ENCODE results near the gene KRT10. TPM values are rescaled to one million over a fixed set of nuclear protein-coding genes. Genes with fewer than 3 reads are reported as not detected.

The KRT10 gene
- polyA plus RNA-seq, 1 of the 3 experiments (the other 2 are of a cell fraction): 31.6 TPM

DNA sequence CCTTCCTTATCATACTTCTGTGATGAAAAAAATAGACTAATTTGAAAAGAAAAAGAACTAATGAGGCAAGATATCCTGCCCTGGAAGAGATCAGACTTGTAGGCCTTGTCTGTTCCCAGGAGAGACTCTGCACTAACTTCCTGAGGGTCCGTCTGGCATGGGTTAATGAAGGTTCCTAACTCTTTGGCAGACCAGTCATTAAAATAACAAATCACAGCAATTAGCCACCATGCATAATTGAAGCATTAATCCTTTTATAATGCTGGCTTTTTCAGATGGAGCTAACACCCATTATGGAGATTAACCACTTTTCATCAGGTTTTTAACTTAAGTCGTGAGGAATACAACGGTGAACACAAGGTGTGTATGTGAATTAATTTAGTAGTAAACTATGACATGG lies 10.4 kb upstream of the KRT10 start:
- Histone ChIP-seq H3K79me2 (ENCODE audit: insufficient read depth) (no peaks in the 10 kb centered on the region), H3K4me3 (ENCODE audit: low read depth in 2 of 2, low read length in 1 of 2) (no peak overlapping the region), H3K27me3 (ENCODE audit: insufficient read depth) (no peaks in the 10 kb centered on the region), H3K4me1 (ENCODE audit: control insufficient read depth in 1 of 2, insufficient read depth in 2 of 2, low read depth in 1 of 2, low read length in 1 of 2) (no peaks in the 10 kb centered on the region), H3K9me2 (no peaks in the 10 kb centered on the region), H3K9me3 (no peaks in the 10 kb centered on the region), H3K36me3 (replicated peaks in 1 of 2; ENCODE audit: control insufficient read depth in 1 of 2, insufficient read depth in 2 of 2, low read length in 1 of 2) (peaks cover 0 to 5% of the 10 kb centered on the region in 2 experiments), H3K4me2 (no peak overlapping the region), H3F3A (replicated peaks; ENCODE audit: insufficient read depth) (no peaks in the 10 kb centered on the region), H2AFZ (ENCODE audit: low read depth) (no peak overlapping the region), H4K20me1 (ENCODE audit: insufficient read depth) (no peaks in the 10 kb centered on the region), H3K27ac (ENCODE audit: low read depth in 2 of 2, low read length in 1 of 2) (no peak overlapping the region), H3K9ac (no peak overlapping the region)
- CTCF ChIA-PET: interaction anchor here (1.0 to 1.4 kb wide), 4 partner anchors 716 to 833 kb away, joined by 3 to 4 read pairs (median 3); no protein-coding TSS in a partner anchor
- WGBS (ENCODE audit: low lambda C conversion rate): 97% methylated on average over 3 of the region's 3 CpGs
- TF ChIP-seq MEF2A (IDR thresholded peaks at IDR 0.05; ENCODE audit: borderline replicate concordance, low read depth) (no peak), RCOR1 (IDR thresholded peaks at IDR 0.05; ENCODE audit: low read length) (no peak), POLR2AphosphoS5 (IDR thresholded peaks at IDR 0.05; ENCODE audit: low read depth, low read length) (no peak), CHD2 (IDR thresholded peaks at IDR 0.05; ENCODE audit: low read length, partially characterized antibody) (no peak), FOXJ3 (CRISPR knock-in tag; IDR thresholded peaks at IDR 0.05) (no peak), USF1 (IDR thresholded peaks at IDR 0.05; ENCODE audit: borderline replicate concordance, low read depth) (no peak), FOXM1 (IDR thresholded peaks at IDR 0.05; ENCODE audit: low read depth) (no peak), SIN3A (IDR thresholded peaks at IDR 0.05; ENCODE audit: borderline replicate concordance, low read depth, low read length) (no peak), JUND (IDR thresholded peaks at IDR 0.05) (no peak), GABPA (IDR thresholded peaks at IDR 0.05; ENCODE audit: low read depth) (no peak), YY1 (IDR thresholded peaks at IDR 0.05; ENCODE audit: low read depth) (no peak), IRF3 (IDR thresholded peaks at IDR 0.05; ENCODE audit: low read depth, low read length) (no peak), NRF1 (IDR thresholded peaks at IDR 0.05; ENCODE audit: low read depth, low read length) (no peak), RXRA (IDR thresholded peaks at IDR 0.05; ENCODE audit: borderline replicate concordance, low read depth) (no peak)
- TF ChIP-seq, protein P1, sequence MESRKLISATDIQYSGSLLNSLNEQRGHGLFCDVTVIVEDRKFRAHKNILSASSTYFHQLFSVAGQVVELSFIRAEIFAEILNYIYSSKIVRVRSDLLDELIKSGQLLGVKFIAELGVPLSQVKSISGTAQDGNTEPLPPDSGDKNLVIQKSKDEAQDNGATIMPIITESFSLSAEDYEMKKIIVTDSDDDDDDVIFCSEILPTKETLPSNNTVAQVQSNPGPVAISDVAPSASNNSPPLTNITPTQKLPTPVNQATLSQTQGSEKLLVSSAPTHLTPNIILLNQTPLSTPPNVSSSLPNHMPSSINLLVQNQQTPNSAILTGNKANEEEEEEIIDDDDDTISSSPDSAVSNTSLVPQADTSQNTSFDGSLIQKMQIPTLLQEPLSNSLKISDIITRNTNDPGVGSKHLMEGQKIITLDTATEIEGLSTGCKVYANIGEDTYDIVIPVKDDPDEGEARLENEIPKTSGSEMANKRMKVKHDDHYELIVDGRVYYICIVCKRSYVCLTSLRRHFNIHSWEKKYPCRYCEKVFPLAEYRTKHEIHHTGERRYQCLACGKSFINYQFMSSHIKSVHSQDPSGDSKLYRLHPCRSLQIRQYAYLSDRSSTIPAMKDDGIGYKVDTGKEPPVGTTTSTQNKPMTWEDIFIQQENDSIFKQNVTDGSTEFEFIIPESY (IDR thresholded peaks at IDR 0.05; ENCODE audit: borderline replicate concordance, low read depth): no peak
- TF ChIP-seq, protein P2, sequence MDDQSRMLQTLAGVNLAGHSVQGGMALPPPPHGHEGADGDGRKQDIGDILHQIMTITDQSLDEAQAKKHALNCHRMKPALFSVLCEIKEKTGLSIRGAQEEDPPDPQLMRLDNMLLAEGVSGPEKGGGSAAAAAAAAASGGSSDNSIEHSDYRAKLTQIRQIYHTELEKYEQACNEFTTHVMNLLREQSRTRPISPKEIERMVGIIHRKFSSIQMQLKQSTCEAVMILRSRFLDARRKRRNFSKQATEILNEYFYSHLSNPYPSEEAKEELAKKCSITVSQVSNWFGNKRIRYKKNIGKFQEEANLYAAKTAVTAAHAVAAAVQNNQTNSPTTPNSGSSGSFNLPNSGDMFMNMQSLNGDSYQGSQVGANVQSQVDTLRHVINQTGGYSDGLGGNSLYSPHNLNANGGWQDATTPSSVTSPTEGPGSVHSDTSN (IDR thresholded peaks at IDR 0.05): no peak
- TF ChIP-seq, protein P3, sequence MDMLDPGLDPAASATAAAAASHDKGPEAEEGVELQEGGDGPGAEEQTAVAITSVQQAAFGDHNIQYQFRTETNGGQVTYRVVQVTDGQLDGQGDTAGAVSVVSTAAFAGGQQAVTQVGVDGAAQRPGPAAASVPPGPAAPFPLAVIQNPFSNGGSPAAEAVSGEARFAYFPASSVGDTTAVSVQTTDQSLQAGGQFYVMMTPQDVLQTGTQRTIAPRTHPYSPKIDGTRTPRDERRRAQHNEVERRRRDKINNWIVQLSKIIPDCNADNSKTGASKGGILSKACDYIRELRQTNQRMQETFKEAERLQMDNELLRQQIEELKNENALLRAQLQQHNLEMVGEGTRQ (IDR thresholded peaks at IDR 0.05; ENCODE audit: borderline replicate concordance, low read depth, low read length): no peak
- TF ChIP-seq, protein P4, sequence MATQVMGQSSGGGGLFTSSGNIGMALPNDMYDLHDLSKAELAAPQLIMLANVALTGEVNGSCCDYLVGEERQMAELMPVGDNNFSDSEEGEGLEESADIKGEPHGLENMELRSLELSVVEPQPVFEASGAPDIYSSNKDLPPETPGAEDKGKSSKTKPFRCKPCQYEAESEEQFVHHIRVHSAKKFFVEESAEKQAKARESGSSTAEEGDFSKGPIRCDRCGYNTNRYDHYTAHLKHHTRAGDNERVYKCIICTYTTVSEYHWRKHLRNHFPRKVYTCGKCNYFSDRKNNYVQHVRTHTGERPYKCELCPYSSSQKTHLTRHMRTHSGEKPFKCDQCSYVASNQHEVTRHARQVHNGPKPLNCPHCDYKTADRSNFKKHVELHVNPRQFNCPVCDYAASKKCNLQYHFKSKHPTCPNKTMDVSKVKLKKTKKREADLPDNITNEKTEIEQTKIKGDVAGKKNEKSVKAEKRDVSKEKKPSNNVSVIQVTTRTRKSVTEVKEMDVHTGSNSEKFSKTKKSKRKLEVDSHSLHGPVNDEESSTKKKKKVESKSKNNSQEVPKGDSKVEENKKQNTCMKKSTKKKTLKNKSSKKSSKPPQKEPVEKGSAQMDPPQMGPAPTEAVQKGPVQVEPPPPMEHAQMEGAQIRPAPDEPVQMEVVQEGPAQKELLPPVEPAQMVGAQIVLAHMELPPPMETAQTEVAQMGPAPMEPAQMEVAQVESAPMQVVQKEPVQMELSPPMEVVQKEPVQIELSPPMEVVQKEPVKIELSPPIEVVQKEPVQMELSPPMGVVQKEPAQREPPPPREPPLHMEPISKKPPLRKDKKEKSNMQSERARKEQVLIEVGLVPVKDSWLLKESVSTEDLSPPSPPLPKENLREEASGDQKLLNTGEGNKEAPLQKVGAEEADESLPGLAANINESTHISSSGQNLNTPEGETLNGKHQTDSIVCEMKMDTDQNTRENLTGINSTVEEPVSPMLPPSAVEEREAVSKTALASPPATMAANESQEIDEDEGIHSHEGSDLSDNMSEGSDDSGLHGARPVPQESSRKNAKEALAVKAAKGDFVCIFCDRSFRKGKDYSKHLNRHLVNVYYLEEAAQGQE (IDR thresholded peaks at IDR 0.05; ENCODE audit: low read depth, low read length): no peak
- POLR2A ChIA-PET: no interaction called here
- DNase-seq: no peak

Measured in SK-N-SH (cell line).